ENCODE results near the gene MTHFD2.

MTHFD2 gene

DNA sequence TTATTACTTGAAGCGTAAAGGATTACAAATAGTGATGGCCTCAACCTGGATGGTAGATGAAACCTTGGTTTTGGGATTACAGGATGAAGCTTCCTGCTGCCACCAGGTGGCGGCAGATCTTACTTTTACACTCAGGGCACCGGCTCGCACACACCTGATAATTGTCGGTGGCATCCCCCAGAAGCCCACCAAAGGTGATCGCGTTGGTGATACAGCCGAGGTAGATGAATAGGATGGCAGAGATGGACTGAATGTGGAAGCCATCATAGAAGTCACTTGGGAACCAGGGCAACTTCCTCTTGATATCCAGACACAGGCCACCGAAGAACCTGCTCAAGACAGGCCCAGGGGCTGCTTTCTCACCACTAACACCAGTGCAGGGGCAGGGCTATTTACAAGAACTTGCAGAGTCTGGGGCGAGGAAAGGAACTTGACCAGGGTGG lies 51.8 kb downstream of the MTHFD2 start:
- no peaks in the 10 kb centered on the region for H3K36me3 ChIP-seq (replicated peaks)
- no peaks in the 10 kb centered on the region for H3K4me1 ChIP-seq
- DNase-seq (ENCODE audit: low spot score in 2 of 2) = peak; percentile 48 to 66
- in situ Hi-C loops (cut with MboI; ENCODE audit: low sequenced_read_pairs) = loop anchor here (5.0 kb wide), 1 partner anchor 87 kb away; no protein-coding TSS in a partner anchor
- no peaks in the 10 kb centered on the region for H3K27me3 ChIP-seq (ENCODE audit: low read depth)
- no peak overlapping the region for H3K4me3 ChIP-seq
- no peaks in the 10 kb centered on the region for H3K9me3 ChIP-seq

DNA sequence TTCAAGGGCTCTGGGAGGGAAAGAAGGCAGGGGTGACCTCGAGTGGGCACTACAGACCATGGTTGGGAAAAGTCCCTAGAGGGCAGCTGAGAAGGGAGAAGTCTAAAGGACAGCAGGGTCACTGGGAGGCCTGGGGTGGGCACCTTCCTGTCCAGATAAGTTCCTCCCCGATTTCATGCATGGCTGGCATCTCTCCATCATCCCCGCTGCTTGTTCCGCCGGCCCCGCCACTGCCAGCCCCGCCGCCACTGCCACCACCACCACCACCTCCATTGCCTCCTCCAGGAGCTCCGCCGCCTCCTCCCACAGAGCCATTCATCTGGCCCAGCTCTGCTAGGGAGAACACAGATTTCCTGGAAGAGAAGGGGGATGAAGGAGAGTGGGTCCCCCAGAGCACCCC lies 53.6 kb downstream of the MTHFD2 start:
- Histone ChIP-seq H3K9me3 (no peaks in the 10 kb centered on the region), H3K27me3 (ENCODE audit: low read depth) (no peaks in the 10 kb centered on the region), H3K4me1 (no peaks in the 10 kb centered on the region), H3K36me3 (replicated peaks) (no peaks in the 10 kb centered on the region), H3K4me3 (no peak overlapping the region)
- in situ Hi-C loops (cut with MboI; ENCODE audit: low sequenced_read_pairs) = loop anchor here (5.0 kb wide), 1 partner anchor 85 kb away; no protein-coding TSS in a partner anchor
- DNase-seq (ENCODE audit: low spot score in 2 of 2) = no peak

- Histone ChIP-seq H3K36me3 (replicated peaks) (no peaks in the 10 kb centered on the region), H3K27me3 (ENCODE audit: low read depth) (no peaks in the 10 kb centered on the region)
- in situ Hi-C loops (cut with MboI; ENCODE audit: low sequenced_read_pairs) = loop anchor here (5.0 kb wide), 1 partner anchor 84 kb away; no protein-coding TSS in a partner anchor
These were observed 54.4 kb downstream of the MTHFD2 start for GRCh38 chr2:74252862-74253261.

DNA sequence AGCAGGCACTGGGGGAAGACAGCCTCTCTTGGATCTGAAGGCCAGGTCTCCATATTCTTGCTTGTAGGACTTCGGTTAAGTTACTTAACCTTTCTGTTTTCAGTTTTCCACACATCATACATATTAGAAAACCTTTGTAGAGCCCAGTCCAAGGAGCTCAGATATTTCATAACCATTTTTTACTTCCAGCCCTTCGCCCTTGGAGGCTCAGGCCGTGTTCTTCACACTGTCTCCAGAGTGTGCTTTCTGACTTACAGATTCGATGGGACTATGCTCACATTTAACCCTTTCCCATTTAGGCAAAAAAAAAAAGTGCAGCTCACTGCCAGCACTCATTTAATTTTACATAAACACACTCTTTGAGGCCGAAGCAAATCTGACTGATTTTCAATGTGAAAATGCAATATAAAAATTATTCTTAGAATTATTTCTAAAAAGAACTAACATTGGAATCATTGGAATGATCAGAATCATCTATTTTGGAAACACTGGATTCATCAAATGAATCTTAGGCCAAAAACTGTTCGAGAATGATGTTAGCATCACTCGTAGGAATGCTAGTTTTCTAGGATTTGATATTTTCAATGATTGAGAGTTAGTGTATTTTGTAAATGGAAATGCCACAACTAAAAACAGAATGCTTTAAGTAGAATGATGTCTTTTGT lies 55.0 kb downstream of the MTHFD2 start:
- H3K4me3 ChIP-seq = no peak overlapping the region
- H3K4me1 ChIP-seq = no peaks in the 10 kb centered on the region
- no peaks in the 10 kb centered on the region for H3K36me3 ChIP-seq (replicated peaks)
- no peaks in the 10 kb centered on the region for H3K9me3 ChIP-seq
- H3K27me3 ChIP-seq (ENCODE audit: low read depth) = no peaks in the 10 kb centered on the region
- in situ Hi-C loops (cut with MboI; ENCODE audit: low sequenced_read_pairs) = loop anchor here (5.0 kb wide), 1 partner anchor 84 kb away; no protein-coding TSS in a partner anchor
- no peak for DNase-seq (ENCODE audit: low spot score in 2 of 2)

More at GRCh38 chr2:74252862-74253261, 54.4 kb downstream of the MTHFD2 start:
- DNase-seq (ENCODE audit: low spot score in 2 of 2) = no peak
- Histone ChIP-seq H3K4me3 (no peak overlapping the region), H3K9me3 (no peaks in the 10 kb centered on the region), H3K4me1 (no peaks in the 10 kb centered on the region)

DNA sequence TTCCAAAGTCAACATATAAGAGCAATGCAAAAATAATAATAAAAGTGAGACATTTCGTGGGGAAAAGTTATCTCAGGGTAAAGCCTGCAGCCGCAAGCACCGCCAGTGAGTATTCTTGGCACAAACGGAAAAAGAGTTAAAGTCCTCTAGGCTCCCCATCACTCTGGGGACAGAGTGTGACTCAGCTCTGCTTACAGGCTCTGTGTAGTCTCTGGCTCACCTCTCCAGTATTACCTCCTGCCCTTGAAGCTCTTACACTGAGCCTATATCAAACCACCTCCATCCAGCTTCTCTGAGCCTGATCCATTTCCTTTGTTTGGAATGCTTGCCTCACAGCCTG lies 55.5 kb downstream of the MTHFD2 start:
- Histone ChIP-seq H3K4me3 (no peak overlapping the region), H3K27me3 (ENCODE audit: low read depth) (no peaks in the 10 kb centered on the region), H3K9me3 (no peaks in the 10 kb centered on the region), H3K36me3 (replicated peaks) (no peaks in the 10 kb centered on the region), H3K4me1 (no peaks in the 10 kb centered on the region)
- DNase-seq (ENCODE audit: low spot score in 2 of 2) = no peak
- in situ Hi-C loops (cut with MboI; ENCODE audit: low sequenced_read_pairs) = loop anchor here (5.0 kb wide), 1 partner anchor 83 kb away; no protein-coding TSS in a partner anchor

- in situ Hi-C loops (cut with MboI; ENCODE audit: low sequenced_read_pairs) = no loop called here
- no peak for DNase-seq (ENCODE audit: low spot score in 2 of 2)
- Histone ChIP-seq H3K4me1 (no peaks in the 10 kb centered on the region), H3K9me3 (no peaks in the 10 kb centered on the region), H3K4me3 (no peak overlapping the region), H3K27me3 (ENCODE audit: low read depth) (no peaks in the 10 kb centered on the region), H3K36me3 (replicated peaks) (no peaks in the 10 kb centered on the region)
These were observed 57.3 kb downstream of the MTHFD2 start for GRCh38 chr2:74255660-74256213.

DNA sequence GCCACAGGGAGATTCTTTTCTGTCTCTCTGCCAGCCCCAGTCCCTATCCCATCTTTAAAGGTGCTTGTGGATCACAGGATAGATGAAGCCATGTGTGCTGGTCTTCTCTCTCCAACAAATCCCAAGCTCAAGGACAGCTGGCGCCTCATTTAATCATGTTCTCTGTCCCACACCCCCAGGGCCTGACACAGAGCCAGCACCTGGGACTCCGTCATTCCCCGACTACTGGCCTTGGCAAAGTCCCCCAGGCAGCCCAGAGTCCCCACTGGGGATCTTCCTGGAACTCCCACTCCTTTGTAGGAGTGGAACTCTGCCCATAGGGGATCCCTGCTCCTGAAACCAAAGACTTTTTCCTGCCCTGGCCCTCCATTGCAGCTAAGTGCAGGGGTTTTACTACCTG lies 60.8 kb downstream of the MTHFD2 start:
- no peaks in the 10 kb centered on the region for H3K36me3 ChIP-seq (replicated peaks)
- no peaks in the 10 kb centered on the region for H3K9me3 ChIP-seq
- DNase-seq (ENCODE audit: low spot score in 2 of 2) = no peak
- H3K4me3 ChIP-seq = no peak overlapping the region
- no peaks in the 10 kb centered on the region for H3K4me1 ChIP-seq
- no peaks in the 10 kb centered on the region for H3K27me3 ChIP-seq (ENCODE audit: low read depth)
- in situ Hi-C loops (cut with MboI; ENCODE audit: low sequenced_read_pairs) = no loop called here

GRCh38 chr2:74259733-74260132 lies 61.3 kb downstream of the MTHFD2 start:
- Histone ChIP-seq H3K9me3 (no peaks in the 10 kb centered on the region), H3K27me3 (ENCODE audit: low read depth) (no peaks in the 10 kb centered on the region), H3K4me3 (no peak overlapping the region), H3K36me3 (replicated peaks) (no peaks in the 10 kb centered on the region), H3K4me1 (no peaks in the 10 kb centered on the region)
- no peak for DNase-seq (ENCODE audit: low spot score in 2 of 2)
- in situ Hi-C loops (cut with MboI; ENCODE audit: low sequenced_read_pairs) = no loop called here

GRCh38 chr2:74260495-74260894 lies 62.1 kb downstream of the MTHFD2 start:
- H3K36me3 ChIP-seq (replicated peaks) = no peaks in the 10 kb centered on the region
- in situ Hi-C loops (cut with MboI; ENCODE audit: low sequenced_read_pairs) = no loop called here
- no peak for DNase-seq (ENCODE audit: low spot score in 2 of 2)
- H3K9me3 ChIP-seq = no peaks in the 10 kb centered on the region
- no peaks in the 10 kb centered on the region for H3K4me1 ChIP-seq
- no peak overlapping the region for H3K4me3 ChIP-seq
- H3K27me3 ChIP-seq (ENCODE audit: low read depth) = no peaks in the 10 kb centered on the region

DNA sequence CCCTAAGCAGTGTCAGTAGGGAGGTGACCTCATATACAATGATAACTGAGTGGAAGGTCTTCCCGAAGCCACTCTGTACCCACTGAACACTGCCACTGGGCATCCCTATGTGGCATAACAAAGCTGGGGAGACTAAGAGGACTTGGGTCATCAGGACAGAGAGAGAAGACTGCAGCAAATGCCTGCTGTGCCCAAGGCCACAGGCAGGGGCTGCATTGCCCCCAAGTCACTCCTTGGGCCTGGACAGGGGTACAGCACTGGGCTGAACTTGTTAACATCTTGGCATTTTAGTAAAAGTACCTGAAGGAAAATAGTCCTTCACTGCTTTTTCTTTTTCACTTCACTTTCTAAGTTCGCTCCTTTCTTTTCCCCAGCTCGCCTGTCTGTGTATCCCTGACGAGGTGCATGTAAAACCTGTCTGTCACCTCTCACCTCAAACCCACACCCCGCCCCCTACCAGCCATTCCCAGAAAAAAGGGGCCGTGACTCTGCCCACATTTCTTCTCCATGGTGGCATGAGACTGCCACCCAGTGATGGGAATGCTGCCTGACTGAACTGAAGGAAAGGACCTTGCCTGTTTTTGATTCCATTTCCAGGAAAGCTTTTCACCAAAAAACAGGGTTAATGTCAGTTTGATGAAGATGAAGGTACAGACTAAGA lies 62.9 kb downstream of the MTHFD2 start:
- Histone ChIP-seq H3K4me1 (no peaks in the 10 kb centered on the region), H3K9me3 (no peaks in the 10 kb centered on the region), H3K27me3 (ENCODE audit: low read depth) (no peaks in the 10 kb centered on the region), H3K36me3 (replicated peaks) (no peaks in the 10 kb centered on the region), H3K4me3 (no peak overlapping the region)
- in situ Hi-C loops (cut with MboI; ENCODE audit: low sequenced_read_pairs) = no loop called here
- peak in 1 of 2 experiments; percentile 50 for DNase-seq (ENCODE audit: low spot score in 2 of 2)

DNA sequence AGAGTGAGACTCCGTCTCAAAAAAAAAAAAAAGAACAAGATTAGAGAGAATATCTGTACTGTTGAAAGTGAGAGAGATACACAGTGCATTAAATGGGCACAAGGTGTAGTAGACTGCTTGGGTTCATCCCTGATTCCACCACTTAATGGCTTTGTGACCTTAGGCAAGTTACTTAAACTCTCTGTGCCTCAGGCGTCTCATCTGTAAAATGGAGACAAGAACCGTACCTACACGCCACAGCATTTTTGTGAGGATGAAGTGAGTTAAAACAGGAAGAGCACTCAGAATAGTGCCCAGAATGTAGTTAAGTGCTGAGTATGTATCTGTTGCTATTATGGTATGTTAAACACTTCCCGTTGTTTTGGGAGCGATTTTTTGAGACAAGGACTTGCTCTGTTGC lies 64.3 kb downstream of the MTHFD2 start:
- H3K36me3 ChIP-seq (replicated peaks) = no peaks in the 10 kb centered on the region
- no peak overlapping the region for H3K4me3 ChIP-seq
- peaks cover 2% of the 10 kb centered on the region; the same call in 1 of the 2 replicates for H3K4me1 ChIP-seq
- H3K27me3 ChIP-seq (ENCODE audit: low read depth) = no peaks in the 10 kb centered on the region
- in situ Hi-C loops (cut with MboI; ENCODE audit: low sequenced_read_pairs) = no loop called here
- no peaks in the 10 kb centered on the region for H3K9me3 ChIP-seq
- no peak for DNase-seq (ENCODE audit: low spot score in 2 of 2)

DNA sequence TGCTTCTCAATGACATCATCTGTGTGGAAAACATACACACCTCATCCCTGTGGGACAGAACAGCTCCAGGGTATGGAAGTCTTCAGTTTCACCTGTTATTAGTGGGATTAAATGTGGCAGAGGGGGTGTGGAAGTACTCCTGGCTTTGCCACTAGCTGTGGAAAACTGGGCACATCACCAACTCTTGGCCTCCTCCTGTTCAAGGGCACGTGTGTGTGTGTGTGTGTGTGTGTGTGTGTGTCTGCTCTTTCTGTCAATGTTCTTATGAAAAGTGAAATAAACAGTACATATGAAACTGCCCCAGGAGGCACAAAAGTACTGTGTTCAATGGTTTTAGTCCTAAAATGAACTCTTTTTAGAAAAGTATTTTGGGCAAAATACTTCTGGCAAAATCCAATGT lies 65.9 kb downstream of the MTHFD2 start:
- Histone ChIP-seq H3K4me1 (peaks cover 2% of the 10 kb centered on the region; the same call in 1 of the 2 replicates), H3K27me3 (ENCODE audit: low read depth) (no peaks in the 10 kb centered on the region), H3K36me3 (replicated peaks) (no peaks in the 10 kb centered on the region), H3K9me3 (no peaks in the 10 kb centered on the region), H3K4me3 (no peak overlapping the region)
- no peak for DNase-seq (ENCODE audit: low spot score in 2 of 2)
- in situ Hi-C loops (cut with MboI; ENCODE audit: low sequenced_read_pairs) = no loop called here

GRCh38 chr2:74267068-74267467 lies 68.7 kb downstream of the MTHFD2 start:
- Histone ChIP-seq H3K9me3 (no peaks in the 10 kb centered on the region), H3K4me1 (peaks cover 2% of the 10 kb centered on the region; the same call in 1 of the 2 replicates), H3K4me3 (no peak overlapping the region), H3K27me3 (ENCODE audit: low read depth) (no peaks in the 10 kb centered on the region), H3K36me3 (replicated peaks) (no peaks in the 10 kb centered on the region)
- in situ Hi-C loops (cut with MboI; ENCODE audit: low sequenced_read_pairs) = no loop called here
- DNase-seq (ENCODE audit: low spot score in 2 of 2) = peak; percentile 56 to 66

Measured in HAP-1 (cell line).